Glutamatergic neuron (in vitro differentiated cells): Measurements from ENCODE around the gene CLSTN3. TPM values are rescaled to one million over a fixed set of nuclear protein-coding genes. Genes with fewer than 3 reads are reported as not detected.

Source experiments
- DNase-seq: peaks from one replicate; pipeline ENCODE4 v3.0.0; 2022
- H3K27ac Mint-ChIP-seq: one replicate; pipeline ENCODE4 v1.8.0; 2020; ENCODE audit warnings: mild to moderate bottlenecking, mixed read lengths, inconsistent platforms; ENCODE audit not compliant: unreplicated experiment
- H3K27me3 Mint-ChIP-seq: one replicate; pipeline ENCODE4 v1.8.0; 2020; ENCODE audit warnings: mild to moderate bottlenecking, moderate library complexity, mixed read lengths, inconsistent platforms; ENCODE audit not compliant: unreplicated experiment
- H3K36me3 Mint-ChIP-seq: one replicate; pipeline ENCODE4 v1.8.0; 2020; ENCODE audit warnings: mild to moderate bottlenecking, mixed read lengths, inconsistent platforms; ENCODE audit not compliant: unreplicated experiment
- H3K4me1 Mint-ChIP-seq: one replicate; pipeline ENCODE4 v1.8.0; 2020; ENCODE audit warnings: mild to moderate bottlenecking, low read depth, mixed read lengths, inconsistent platforms; ENCODE audit not compliant: unreplicated experiment
- H3K4me3 Mint-ChIP-seq: one replicate; pipeline ENCODE4 v1.8.0; 2020; ENCODE audit warnings: mild to moderate bottlenecking, mixed read lengths, inconsistent platforms; ENCODE audit not compliant: unreplicated experiment
- H3K9me3 Mint-ChIP-seq: one replicate; pipeline ENCODE4 v1.8.0; 2020; ENCODE audit warnings: mild to moderate bottlenecking, moderate library complexity, mixed read lengths, inconsistent platforms; ENCODE audit not compliant: unreplicated experiment
- CTCF ChIP-seq: fragments of 200-600 bp; sonication (generic); IDR thresholded peaks from one replicate; pipeline ENCODE4 v1.5.0; 2021; ENCODE audit not compliant: partially characterized antibody, unreplicated experiment
- total RNA-seq: library from RNA; stranded (reverse); fragmentation: NEBNext Ultra II Directional; extraction: Animal tissue kit (Norgen Biotek cat#: 25700); gene quantifications from one replicate; pipeline ENCODE4 v1.2.1, GENCODE V29; 2021; ENCODE audit not compliant: unreplicated experiment

CLSTN3 gene
- total RNA-seq, 1 donor from 2014 or later: 113 TPM

DNA sequence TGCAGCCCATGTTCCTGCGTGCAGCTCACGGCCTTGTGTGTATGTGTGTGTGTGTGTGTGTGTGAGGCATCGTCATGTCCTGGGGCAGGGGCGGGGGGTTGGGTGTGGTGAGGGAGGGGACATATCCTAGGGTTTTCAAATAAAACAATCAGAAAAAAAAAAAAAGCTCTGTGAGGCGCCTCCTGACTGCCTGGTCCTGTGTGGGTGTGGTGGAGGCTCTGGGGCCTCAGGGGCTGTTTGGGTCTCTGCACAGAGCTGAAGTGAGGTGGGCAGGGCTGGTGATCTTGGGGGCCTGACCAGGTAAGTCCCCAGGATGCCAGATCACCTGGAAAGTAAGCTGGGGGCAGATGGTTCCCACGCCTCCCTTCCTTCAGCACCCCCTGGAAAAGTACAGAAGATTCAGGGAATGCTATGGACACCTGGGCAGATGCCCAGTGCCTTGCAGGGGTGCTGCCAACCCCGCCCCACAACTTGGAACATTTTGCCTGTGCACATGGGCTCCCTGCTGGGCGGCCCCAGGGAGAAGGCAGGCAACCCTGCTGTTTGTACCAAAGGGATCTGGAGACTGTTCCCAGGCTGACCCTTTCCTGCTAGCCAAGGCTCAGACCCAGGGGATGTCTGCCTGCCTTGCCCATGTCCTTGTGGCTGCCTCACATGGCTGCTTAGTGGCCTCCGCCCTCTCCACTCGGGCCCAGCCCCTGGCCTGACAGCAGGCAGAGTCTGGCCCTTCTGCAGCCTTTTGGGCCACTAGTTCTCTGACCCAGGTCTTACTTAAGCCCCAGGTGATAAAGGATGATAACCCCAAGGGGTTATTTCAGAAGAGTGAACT, 28.8 kb downstream of the CLSTN3 start:
- TF ChIP-seq CTCF: no peak
- H3K36me3 Mint-ChIP-seq: peaks cover 12% of the 10 kb centered on the region
- DNase-seq: no peak
- H3K27me3 Mint-ChIP-seq: peaks cover 12% of the 10 kb centered on the region
- peaks cover 10% of the 10 kb centered on the region for H3K9me3 Mint-ChIP-seq
- H3K4me1 Mint-ChIP-seq: no peaks in the 10 kb centered on the region
- no peak overlapping the region for H3K27ac Mint-ChIP-seq
- H3K4me3 Mint-ChIP-seq: no peak overlapping the region

DNA sequence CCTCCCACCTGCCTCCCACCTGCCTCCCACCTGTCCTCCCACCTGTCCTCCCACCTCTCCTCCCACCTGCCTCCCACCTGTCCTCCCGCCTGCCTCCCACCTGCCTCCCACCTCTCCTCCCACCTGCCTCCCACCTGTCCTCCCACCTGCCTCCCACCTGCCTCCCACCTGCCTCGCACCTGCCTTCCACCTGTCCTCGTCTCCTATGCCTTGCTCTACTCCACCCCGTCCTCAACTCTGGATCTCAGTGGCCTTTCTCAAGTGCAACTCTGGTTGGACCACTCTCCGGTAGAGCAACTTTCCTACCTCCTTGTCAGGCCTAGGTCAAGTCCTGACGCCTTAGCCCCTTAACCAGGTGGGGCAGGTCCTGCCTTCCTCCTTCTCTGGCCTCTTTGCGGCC, 30.0 kb downstream of the CLSTN3 start:
- no peak for DNase-seq
- H3K4me3 Mint-ChIP-seq: no peak overlapping the region
- H3K27me3 Mint-ChIP-seq: peaks cover 12% of the 10 kb centered on the region
- H3K9me3 Mint-ChIP-seq: peaks cover 13% of the 10 kb centered on the region
- no peak overlapping the region for H3K27ac Mint-ChIP-seq
- H3K36me3 Mint-ChIP-seq: peaks cover 5% of the 10 kb centered on the region
- H3K4me1 Mint-ChIP-seq: no peaks in the 10 kb centered on the region
- no peak for TF ChIP-seq CTCF

- no peak for TF ChIP-seq CTCF
- Mint-ChIP-seq H3K9me3 (peaks cover 17% of the 10 kb centered on the region), H3K27me3 (peaks cover 12% of the 10 kb centered on the region), H3K27ac (no peak overlapping the region), H3K4me3 (no peak overlapping the region), H3K4me1 (no peaks in the 10 kb centered on the region), H3K36me3 (peaks cover 10% of the 10 kb centered on the region)
- no peak for DNase-seq
Observed at GRCh38 chr12:7161327-7161726, 31.2 kb downstream of the CLSTN3 start.

DNA sequence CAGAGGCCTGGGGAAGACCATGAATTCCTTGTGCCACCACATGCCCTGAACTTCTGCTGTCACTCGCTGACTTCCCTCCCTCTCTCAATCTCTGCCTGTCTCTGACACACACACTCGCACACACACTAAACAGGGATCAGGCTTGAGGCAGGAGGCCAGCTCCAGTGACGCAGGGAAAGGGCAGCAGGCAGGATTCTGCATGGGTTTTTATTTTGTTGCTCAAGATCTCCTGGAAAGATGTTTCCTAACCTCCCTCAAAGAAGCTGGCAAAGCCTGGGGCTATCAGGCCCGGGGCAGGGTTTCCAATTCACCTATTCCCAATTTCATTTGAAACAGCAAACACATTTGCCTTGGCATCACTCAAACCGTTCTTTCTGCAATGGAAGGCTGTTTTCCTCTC, 31.6 kb downstream of the CLSTN3 start:
- Mint-ChIP-seq H3K36me3 (peaks cover 10% of the 10 kb centered on the region), H3K4me3 (no peak overlapping the region), H3K4me1 (no peaks in the 10 kb centered on the region), H3K27me3 (peaks cover 12% of the 10 kb centered on the region), H3K9me3 (peaks cover 17% of the 10 kb centered on the region), H3K27ac (no peak overlapping the region)
- DNase-seq: no peak
- TF ChIP-seq CTCF: no peak

DNA sequence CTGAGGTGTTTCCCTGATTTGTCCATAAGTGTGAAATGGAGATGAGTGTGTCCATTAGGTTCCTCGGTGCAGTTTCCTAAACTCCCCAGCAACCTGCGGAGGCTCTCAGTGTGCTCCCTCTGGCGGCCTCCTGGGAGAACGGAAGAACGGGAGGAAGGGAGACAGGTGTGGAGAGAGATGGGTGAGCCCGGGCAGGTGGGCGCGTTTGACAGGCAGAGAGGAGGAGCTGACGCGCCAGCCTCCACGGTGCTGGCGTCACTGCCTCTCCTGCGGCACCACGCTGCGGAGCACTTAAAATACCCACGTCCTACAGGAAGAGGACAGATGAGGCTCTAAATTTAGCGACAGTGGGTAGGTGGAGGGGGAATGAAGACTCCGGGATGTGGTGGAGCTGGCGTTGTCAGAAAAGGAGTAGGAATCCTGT, 32.5 kb downstream of the CLSTN3 start:
- no peak for DNase-seq
- no peak for TF ChIP-seq CTCF
- Mint-ChIP-seq H3K27me3 (peaks cover 10% of the 10 kb centered on the region), H3K27ac (no peak overlapping the region), H3K4me1 (no peaks in the 10 kb centered on the region), H3K9me3 (peaks cover 15% of the 10 kb centered on the region), H3K4me3 (no peak overlapping the region), H3K36me3 (peaks cover 10% of the 10 kb centered on the region)
